ENCODE measurements around the gene CNTN1. TPM values are rescaled to one million over a fixed set of nuclear protein-coding genes. Genes with fewer than 3 reads are reported as not detected.

The CNTN1 gene
- total and polyA plus RNA-seq, 9 of the 15 experiments (the other 6 are each of a cell fraction or from before 2014, with no cell fraction given) = 0.16 TPM; not detected in 8

DNA sequence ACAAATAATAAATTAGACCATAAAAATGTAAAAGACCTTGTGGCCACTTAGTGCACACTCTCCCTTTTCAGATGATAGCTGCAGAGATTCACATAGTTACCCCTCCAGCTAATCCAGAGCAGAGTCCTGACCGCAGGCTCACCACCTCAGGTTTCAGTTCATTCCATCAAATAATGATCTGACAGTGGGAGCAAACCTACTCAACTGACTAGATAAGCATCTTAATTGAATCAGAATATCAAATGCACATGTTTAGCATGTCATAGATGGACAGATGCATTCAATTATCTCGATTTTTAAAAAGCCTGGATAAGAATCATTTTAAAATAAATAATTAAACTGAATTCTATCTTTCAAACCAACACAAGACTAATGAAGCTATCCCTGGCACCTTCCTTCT, 253.5 kb downstream of the CNTN1 start:
- DNase-seq (ENCODE audit: extremely low read depth in 1 of 4, low spot score in 3 of 4) (no peak), FAIRE-seq (no peak), ATAC-seq (no peak)
- intact Hi-C loops (cut with micrococcal nuclease) = loop anchor here (10.0 kb wide), 2 partner anchors 1159 to 1519 kb away; no protein-coding TSS in a partner anchor
- Histone ChIP-seq H3K4me3 (no peak overlapping the region), H3K79me2 (ENCODE audit: control insufficient read depth, insufficient read depth, low read length) (no peaks in the 10 kb centered on the region), H3K4me1 (replicated peaks in 1 of 2; ENCODE audit: control insufficient read depth in 2 of 2, insufficient read depth in 2 of 2, low read length in 2 of 2) (no peaks in the 10 kb centered on the region), H3K9ac (ENCODE audit: insufficient read depth in 1 of 2, low read depth in 2 of 2, low read length in 2 of 2) (no peak overlapping the region), H3K27ac (ENCODE audit: extremely low read depth, low read depth, low read length) (no peak overlapping the region), H2AFZ (ENCODE audit: low read depth, low read length) (no peak overlapping the region), H3K27me3 (ENCODE audit: control insufficient read depth in 2 of 2, insufficient read depth in 2 of 2, low read length in 2 of 2) (no peaks in the 10 kb centered on the region), H3K9me3 (replicated peaks; ENCODE audit: control insufficient read depth, insufficient read depth, low read depth, low read length) (no peaks in the 10 kb centered on the region), H3K4me2 (ENCODE audit: insufficient read depth, low read length) (no peak overlapping the region), H4K20me1 (replicated peaks; ENCODE audit: control insufficient read depth, insufficient read depth, low read length) (no peaks in the 10 kb centered on the region), H3K36me3 (ENCODE audit: control insufficient read depth, insufficient read depth, low read length) (no peaks in the 10 kb centered on the region), H3K9me1 (ENCODE audit: control insufficient read depth, insufficient read depth, low read length) (no peaks in the 10 kb centered on the region)
- CTCF ChIA-PET (ENCODE audit: low intra/inter-chr PET ratio) = interaction anchor here (0.5 kb wide), 1 partner anchor 1551 kb away, joined by 3 read pairs; no protein-coding TSS in a partner anchor
- in situ Hi-C loops (cut with MboI) = loop anchor here (10.0 kb wide), 1 partner anchor 1629 kb away; no protein-coding TSS in a partner anchor
- no peak for TF ChIP-seq VEZF1 (CRISPR knock-in tag; IDR thresholded peaks at IDR 0.05)
- no peak for TF ChIP-seq CHCHD3 (CRISPR knock-in tag; IDR thresholded peaks at IDR 0.05)
- POLR2A ChIA-PET = no interaction called here
- no TSS peak for BruUV-seq (replicated peaks)
- 0% methylated on average over 2 of the region's 2 CpGs for WGBS (ENCODE audit: insufficient coverage, low coverage, missing lambda C conversion rate)

- intact Hi-C loops (cut with micrococcal nuclease) (loop anchor here (1.0 to 10.0 kb wide), 3 partner anchors 1078 to 1518 kb away; no protein-coding TSS in a partner anchor), in situ Hi-C loops (cut with MboI) (loop anchor here (10.0 kb wide), 1 partner anchor 1628 kb away; no protein-coding TSS in a partner anchor)
- H3K4me2 ChIP-seq (ENCODE audit: insufficient read depth, low read length) = no peak overlapping the region
- no TSS peak for BruUV-seq (replicated peaks)
- H2AFZ ChIP-seq (ENCODE audit: low read depth, low read length) = no peak overlapping the region
- no peaks in the 10 kb centered on the region for H3K36me3 ChIP-seq (ENCODE audit: control insufficient read depth, insufficient read depth, low read length)
- TF ChIP-seq SMC3 (conservative IDR thresholded peaks at IDR 0.05; ENCODE audit: insufficient read depth, low read depth, low read length) (0 out of 2 replicates have a peak, but pooled peaks have one; percentile 28), RAD21 (CRISPR knock-in tag; conservative IDR thresholded peaks at IDR 0.05 in 1 of 2, IDR thresholded peaks at IDR 0.05 in 1 of 2) (peak; percentile 67), ZFPM2 (CRISPR knock-in tag; IDR thresholded peaks at IDR 0.05) (no peak), DEAF1 (CRISPR knock-in tag; IDR thresholded peaks at IDR 0.05) (peak; percentile 16; the same call in 1 of the 2 replicates)
- TF ChIP-seq, protein P1, sequence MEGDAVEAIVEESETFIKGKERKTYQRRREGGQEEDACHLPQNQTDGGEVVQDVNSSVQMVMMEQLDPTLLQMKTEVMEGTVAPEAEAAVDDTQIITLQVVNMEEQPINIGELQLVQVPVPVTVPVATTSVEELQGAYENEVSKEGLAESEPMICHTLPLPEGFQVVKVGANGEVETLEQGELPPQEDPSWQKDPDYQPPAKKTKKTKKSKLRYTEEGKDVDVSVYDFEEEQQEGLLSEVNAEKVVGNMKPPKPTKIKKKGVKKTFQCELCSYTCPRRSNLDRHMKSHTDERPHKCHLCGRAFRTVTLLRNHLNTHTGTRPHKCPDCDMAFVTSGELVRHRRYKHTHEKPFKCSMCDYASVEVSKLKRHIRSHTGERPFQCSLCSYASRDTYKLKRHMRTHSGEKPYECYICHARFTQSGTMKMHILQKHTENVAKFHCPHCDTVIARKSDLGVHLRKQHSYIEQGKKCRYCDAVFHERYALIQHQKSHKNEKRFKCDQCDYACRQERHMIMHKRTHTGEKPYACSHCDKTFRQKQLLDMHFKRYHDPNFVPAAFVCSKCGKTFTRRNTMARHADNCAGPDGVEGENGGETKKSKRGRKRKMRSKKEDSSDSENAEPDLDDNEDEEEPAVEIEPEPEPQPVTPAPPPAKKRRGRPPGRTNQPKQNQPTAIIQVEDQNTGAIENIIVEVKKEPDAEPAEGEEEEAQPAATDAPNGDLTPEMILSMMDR (IDR thresholded peaks at IDR 0.05 in 2 of 3, conservative IDR thresholded peaks at IDR 0.05 in 1 of 3; ENCODE audit: insufficient read depth in 2 of 3, low read depth in 1 of 3, low read length in 3 of 3) = peak; percentile 15 to 70 (median 25); a peak in 3 of 6 replicates
- FAIRE-seq (no peak), DNase-seq (ENCODE audit: extremely low read depth in 1 of 4, low spot score in 3 of 4) (peak; percentile 24 to 32 (median 30)), ATAC-seq (no peak)
- no peak overlapping the region for H3K9ac ChIP-seq (ENCODE audit: insufficient read depth in 1 of 2, low read depth in 2 of 2, low read length in 2 of 2)
- no peaks in the 10 kb centered on the region for H3K27me3 ChIP-seq (ENCODE audit: control insufficient read depth in 2 of 2, insufficient read depth in 2 of 2, low read length in 2 of 2)
- no peaks in the 10 kb centered on the region for H3K4me1 ChIP-seq (replicated peaks in 1 of 2; ENCODE audit: control insufficient read depth in 2 of 2, insufficient read depth in 2 of 2, low read length in 2 of 2)
- no peaks in the 10 kb centered on the region for H4K20me1 ChIP-seq (replicated peaks; ENCODE audit: control insufficient read depth, insufficient read depth, low read length)
- H3K9me3 ChIP-seq (replicated peaks; ENCODE audit: control insufficient read depth, insufficient read depth, low read depth, low read length) = no peaks in the 10 kb centered on the region
- no peak overlapping the region for H3K4me3 ChIP-seq
- 7% methylated on average over 1 of the region's 1 CpG for WGBS (ENCODE audit: insufficient coverage, low coverage, missing lambda C conversion rate)
- H3K27ac ChIP-seq (ENCODE audit: extremely low read depth, low read depth, low read length) = no peak overlapping the region
- no peaks in the 10 kb centered on the region for H3K9me1 ChIP-seq (ENCODE audit: control insufficient read depth, insufficient read depth, low read length)
- ChIA-PET POLR2A (no interaction called here), CTCF (ENCODE audit: low intra/inter-chr PET ratio) (interaction anchor here (0.9 to 1.1 kb wide), 2 partner anchors 318 to 1386 kb away, joined by 3 read pairs; no protein-coding TSS in a partner anchor)
- H3K79me2 ChIP-seq (ENCODE audit: control insufficient read depth, insufficient read depth, low read length) = no peaks in the 10 kb centered on the region
Observed at GRCh38 chr12:40946612-40947194, 254.5 kb downstream of the CNTN1 start.
